ENCODE measurements around the gene ANKRD62. TPM values are rescaled to one million over a fixed set of nuclear protein-coding genes. Genes with fewer than 3 reads are reported as not detected.
A peak's percentile ranks its signal among the peaks of the same experiment; 100 is the strongest.
"Not testable (repeated sequence)": the region's sequence is repeated elsewhere in the genome, so short reads cannot be mapped to it uniquely, and the experiment has no call there.

ANKRD62 gene
- total RNA-seq, 2 donors from 2014 or later: 13.0 to 14.2 TPM

GRCh38 chr18:12072996-12073395, 20.6 kb upstream of the ANKRD62 start:
- ATAC-seq (no peak), DNase-seq (no peak)
- Histone ChIP-seq H3K4me3 (no peak overlapping the region), H3K27me3 (no peaks in the 10 kb centered on the region), H3K36me3 (replicated peaks in 1 of 2; ENCODE audit: insufficient read depth in 1 of 2, low read depth in 2 of 2) (no peaks in the 10 kb centered on the region), H3K9me3 (no peaks in the 10 kb centered on the region), H3K4me1 (no peaks in the 10 kb centered on the region), H3K27ac (no peak overlapping the region)
- TF ChIP-seq POLR2A (IDR thresholded peaks at IDR 0.05) (no peak), CTCF (IDR thresholded peaks at IDR 0.05) (no peak)
- intact Hi-C loops (cut with DNase I): no loop called here
- WGBS, 2 donors: 48 to 84% methylated on average over 1 of the region's 1 CpG

GRCh38 chr18:12074736-12075135, 18.9 kb upstream of the ANKRD62 start:
- Histone ChIP-seq H3K4me3 (no peak overlapping the region), H3K9me3 (no peaks in the 10 kb centered on the region), H3K36me3 (replicated peaks in 1 of 2; ENCODE audit: insufficient read depth in 1 of 2, low read depth in 2 of 2) (no peaks in the 10 kb centered on the region), H3K27ac (no peak overlapping the region), H3K27me3 (no peaks in the 10 kb centered on the region), H3K4me1 (no peaks in the 10 kb centered on the region)
- ATAC-seq: no peak
- WGBS, 2 donors: 82 to 86% methylated on average over 3 of the region's 3 CpGs
- intact Hi-C loops (cut with DNase I): no loop called here
- no peak for TF ChIP-seq POLR2A (IDR thresholded peaks at IDR 0.05)
- peak in 2 of 7 experiments; percentile 37 for TF ChIP-seq CTCF (IDR thresholded peaks at IDR 0.05)
- DNase-seq: no peak

GRCh38 chr18:12076424-12077140, 17.1 kb upstream of the ANKRD62 start:
- no peaks in the 10 kb centered on the region for H3K36me3 ChIP-seq (replicated peaks in 1 of 2; ENCODE audit: insufficient read depth in 1 of 2, low read depth in 2 of 2)
- no peaks in the 10 kb centered on the region for H3K9me3 ChIP-seq
- peak in 2 of 4 donors; percentile 46 to 61 for DNase-seq
- TF ChIP-seq CTCF (IDR thresholded peaks at IDR 0.05): no peak
- TF ChIP-seq POLR2A (IDR thresholded peaks at IDR 0.05): no peak
- WGBS, 2 donors: 27 to 50% methylated on average over 14 to 29 of the region's 59 CpGs
- peak; percentile 91 for ATAC-seq
- H3K4me1 ChIP-seq: no peaks in the 10 kb centered on the region
- H3K27me3 ChIP-seq: no peaks in the 10 kb centered on the region
- H3K27ac ChIP-seq: peak overlapping the region in 3 of 4 donors; percentile 27 to 68 (median 30)
- intact Hi-C loops (cut with DNase I): no loop called here
- H3K4me3 ChIP-seq: no peak overlapping the region

GRCh38 chr18:12077994-12078393, 15.6 kb upstream of the ANKRD62 start:
- H3K9me3 ChIP-seq; intact Hi-C loops (cut with DNase I); H3K36me3 ChIP-seq (replicated peaks in 1 of 2; ENCODE audit: insufficient read depth in 1 of 2, low read depth in 2 of 2); DNase-seq; H3K4me1 ChIP-seq; ATAC-seq; H3K4me3 ChIP-seq; H3K27me3 ChIP-seq; H3K27ac ChIP-seq: not testable (repeated sequence)
- WGBS, 2 donors: 19 to 100% methylated on average over 1 to 2 of the region's 4 CpGs

GRCh38 chr18:12079491-12080237, 14.0 kb upstream of the ANKRD62 start:
- TF ChIP-seq CTCF (IDR thresholded peaks at IDR 0.05) (no peak), POLR2A (IDR thresholded peaks at IDR 0.05) (no peak)
- H3K9me3 ChIP-seq: no peaks in the 10 kb centered on the region
- intact Hi-C loops (cut with DNase I): loop anchor here (10.0 kb wide), 1 partner anchor 155 kb away; no protein-coding TSS in a partner anchor
- no peak overlapping the region for H3K4me3 ChIP-seq
- H3K27me3 ChIP-seq: no peaks in the 10 kb centered on the region
- no peaks in the 10 kb centered on the region for H3K4me1 ChIP-seq
- 75 to 81% methylated on average over 6 of the region's 6 CpGs for WGBS, 2 donors
- DNase-seq (no peak), ATAC-seq (no peak)
- no peak overlapping the region for H3K27ac ChIP-seq
- H3K36me3 ChIP-seq (replicated peaks in 1 of 2; ENCODE audit: insufficient read depth in 1 of 2, low read depth in 2 of 2): no peaks in the 10 kb centered on the region
